Loucy (cell line): ENCODE data around the gene NELFA.

Experiments used
- H2AFZ ChIP-seq: fragments of 200-600 bp; sonication (generic); 2 replicates; pipeline ENCODE4 v1.6.0; 2016; ENCODE audit warnings: antibody characterized with exemption, mild to moderate bottlenecking, low read length, moderate library complexity
- H3F3A ChIP-seq: fragments of 200-600 bp; 2 replicates; pipeline ENCODE4 v1.6.0; 2016; ENCODE audit warnings: antibody characterized with exemption, low read depth, mild to moderate bottlenecking
- H3K27me3 ChIP-seq: fragments of 200-600 bp; sonication (generic); 2 replicates; pipeline ENCODE4 v1.6.1; 2014; ENCODE audit warnings: low read length, mild to moderate bottlenecking; ENCODE audit not compliant: insufficient read depth, poor library complexity, severe bottlenecking
- H3K36me3 ChIP-seq: fragments of 200-600 bp; sonication (generic); 2 replicates; pipeline ENCODE4 v1.6.1; 2016; ENCODE audit warnings: low read length; ENCODE audit not compliant: insufficient read depth
- H3K4me1 ChIP-seq: fragments of 200-600 bp; sonication (generic); 2 replicates; pipeline ENCODE4 v1.5.1; 2014; ENCODE audit warnings: low read length, mild to moderate bottlenecking; ENCODE audit not compliant: insufficient read depth, poor library complexity, severe bottlenecking
- H3K4me2 ChIP-seq: fragments of 200-600 bp; sonication (generic); 2 replicates; pipeline ENCODE4 v1.6.0; 2014; ENCODE audit warnings: antibody characterized with exemption, low read length, low read depth, mild to moderate bottlenecking; ENCODE audit not compliant: poor library complexity, severe bottlenecking
- H3K4me3 ChIP-seq: fragments of 200-600 bp; sonication (generic); 2 replicates; pipeline ENCODE4 v1.5.1; 2014; ENCODE audit warnings: low read length, mild to moderate bottlenecking, mixed read lengths; ENCODE audit not compliant: poor library complexity, severe bottlenecking
- H3K79me2 ChIP-seq: fragments of 200-600 bp; sonication (generic); 2 replicates; pipeline ENCODE4 v1.6.1; 2014; ENCODE audit warnings: low read length; ENCODE audit not compliant: insufficient read depth
- H3K9ac ChIP-seq: fragments of 200-600 bp; sonication (generic); 2 replicates; pipeline ENCODE4 v1.6.0; 2014; ENCODE audit warnings: mild to moderate bottlenecking, low read depth, low read length, moderate library complexity; ENCODE audit not compliant: poor library complexity, severe bottlenecking
- H3K9me2 ChIP-seq: fragments of 200-600 bp; sonication (generic); replicated peaks from 2 replicates; pipeline ENCODE4 v1.6.1; 2016; ENCODE audit warnings: low read depth, low read length, mixed read lengths
- H3K9me3 ChIP-seq: fragments of 200-600 bp; sonication (generic); 2 replicates; pipeline ENCODE4 v1.6.1; 2014; ENCODE audit warnings: mild to moderate bottlenecking, antibody characterized with exemption, low read length, low read depth; ENCODE audit not compliant: insufficient read depth
- H4K20me1 ChIP-seq: fragments of 200-600 bp; sonication (generic); 2 replicates; pipeline ENCODE4 v1.6.0; 2014; ENCODE audit warnings: antibody characterized with exemption, low read length, mild to moderate bottlenecking; ENCODE audit not compliant: insufficient read depth, poor library complexity, severe bottlenecking
- EZH2phosphoT487 ChIP-seq: fragments of 200-600 bp; IDR thresholded peaks from 2 replicates; pipeline ENCODE4 v1.6.1; 2018; ENCODE audit warnings: antibody characterized with exemption, mild to moderate bottlenecking, moderate library complexity, borderline replicate concordance
- TF ChIP-seq, protein P1 (sequence below): fragments of 200-600 bp; sonication (generic); conservative IDR thresholded peaks from 2 replicates; pipeline ENCODE4 v1.5.1; 2014; ENCODE audit warnings: mild to moderate bottlenecking, antibody characterized with exemption, low read length

NELFA gene

DNA sequence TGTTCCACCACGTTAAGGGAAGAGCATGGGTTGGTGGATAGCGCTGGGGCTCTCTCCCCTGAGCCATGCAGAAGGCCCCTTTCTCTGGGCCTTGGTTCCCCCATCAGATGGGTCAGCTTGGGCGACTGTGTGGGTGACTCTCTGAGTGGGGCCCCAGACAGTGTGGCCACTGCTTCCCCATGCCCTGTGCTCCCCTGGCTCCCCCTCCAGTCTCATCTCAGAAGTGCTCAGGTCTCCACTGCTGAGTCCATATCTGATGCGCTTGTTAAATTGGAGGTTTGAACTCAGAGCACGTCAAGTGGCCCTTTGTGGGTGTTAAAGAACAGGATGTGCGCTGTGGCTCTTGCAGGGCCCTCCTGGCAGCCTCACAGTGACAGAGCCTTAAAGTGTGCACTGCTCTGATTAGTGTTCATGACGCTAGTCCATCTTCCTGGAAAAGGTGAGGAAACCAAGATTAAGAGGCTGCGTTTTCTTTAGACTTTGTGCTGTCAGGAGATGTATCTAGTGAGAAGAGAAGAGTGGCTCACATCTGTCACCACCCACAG lies 59.8 kb downstream of the NELFA start:
- H3K4me2 ChIP-seq: no peak overlapping the region
- H3K27me3 ChIP-seq: no peaks in the 10 kb centered on the region
- H3K9ac ChIP-seq: no peak overlapping the region
- H2AFZ ChIP-seq: no peak overlapping the region
- no peaks in the 10 kb centered on the region for H4K20me1 ChIP-seq
- H3K9me2 ChIP-seq: no peaks in the 10 kb centered on the region
- peaks cover 86% of the 10 kb centered on the region; the same call in 1 of the 2 replicates for H3K36me3 ChIP-seq
- no peaks in the 10 kb centered on the region for H3K79me2 ChIP-seq
- TF ChIP-seq, protein P1, sequence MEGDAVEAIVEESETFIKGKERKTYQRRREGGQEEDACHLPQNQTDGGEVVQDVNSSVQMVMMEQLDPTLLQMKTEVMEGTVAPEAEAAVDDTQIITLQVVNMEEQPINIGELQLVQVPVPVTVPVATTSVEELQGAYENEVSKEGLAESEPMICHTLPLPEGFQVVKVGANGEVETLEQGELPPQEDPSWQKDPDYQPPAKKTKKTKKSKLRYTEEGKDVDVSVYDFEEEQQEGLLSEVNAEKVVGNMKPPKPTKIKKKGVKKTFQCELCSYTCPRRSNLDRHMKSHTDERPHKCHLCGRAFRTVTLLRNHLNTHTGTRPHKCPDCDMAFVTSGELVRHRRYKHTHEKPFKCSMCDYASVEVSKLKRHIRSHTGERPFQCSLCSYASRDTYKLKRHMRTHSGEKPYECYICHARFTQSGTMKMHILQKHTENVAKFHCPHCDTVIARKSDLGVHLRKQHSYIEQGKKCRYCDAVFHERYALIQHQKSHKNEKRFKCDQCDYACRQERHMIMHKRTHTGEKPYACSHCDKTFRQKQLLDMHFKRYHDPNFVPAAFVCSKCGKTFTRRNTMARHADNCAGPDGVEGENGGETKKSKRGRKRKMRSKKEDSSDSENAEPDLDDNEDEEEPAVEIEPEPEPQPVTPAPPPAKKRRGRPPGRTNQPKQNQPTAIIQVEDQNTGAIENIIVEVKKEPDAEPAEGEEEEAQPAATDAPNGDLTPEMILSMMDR: no peak
- TF ChIP-seq EZH2phosphoT487: no peak
- no peaks in the 10 kb centered on the region for H3K4me1 ChIP-seq
- H3K4me3 ChIP-seq: no peak overlapping the region
- H3F3A ChIP-seq: no peaks in the 10 kb centered on the region
- no peaks in the 10 kb centered on the region for H3K9me3 ChIP-seq

DNA sequence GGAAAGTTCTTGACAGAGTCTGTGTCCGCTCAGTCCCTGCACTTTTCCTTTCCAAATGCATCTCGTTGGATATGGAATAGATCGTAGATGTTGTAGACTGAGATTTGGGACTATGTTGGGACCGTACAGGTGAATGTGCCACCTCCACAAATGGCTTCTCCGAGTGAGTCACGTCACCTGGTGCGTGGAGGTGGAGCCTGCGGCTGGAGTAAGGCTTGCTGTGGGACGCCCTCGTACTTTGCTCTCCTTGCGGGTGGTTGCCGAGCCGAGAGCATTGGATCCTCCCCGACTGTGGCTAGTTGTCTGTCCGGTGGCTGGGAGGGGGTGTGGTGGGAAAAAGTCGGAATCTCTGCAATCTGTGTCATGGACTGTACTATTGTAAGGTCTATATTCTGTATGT lies 60.5 kb downstream of the NELFA start:
- Histone ChIP-seq H4K20me1 (no peaks in the 10 kb centered on the region), H3K4me2 (no peak overlapping the region), H3K9me2 (no peaks in the 10 kb centered on the region), H3K36me3 (peaks cover 88% of the 10 kb centered on the region; the same call in 1 of the 2 replicates), H2AFZ (no peak overlapping the region), H3F3A (no peaks in the 10 kb centered on the region), H3K79me2 (no peaks in the 10 kb centered on the region), H3K4me1 (no peaks in the 10 kb centered on the region), H3K4me3 (no peak overlapping the region), H3K9me3 (no peaks in the 10 kb centered on the region), H3K27me3 (no peaks in the 10 kb centered on the region), H3K9ac (no peak overlapping the region)
- no peak for TF ChIP-seq EZH2phosphoT487
- TF ChIP-seq, protein P1: no peak

DNA sequence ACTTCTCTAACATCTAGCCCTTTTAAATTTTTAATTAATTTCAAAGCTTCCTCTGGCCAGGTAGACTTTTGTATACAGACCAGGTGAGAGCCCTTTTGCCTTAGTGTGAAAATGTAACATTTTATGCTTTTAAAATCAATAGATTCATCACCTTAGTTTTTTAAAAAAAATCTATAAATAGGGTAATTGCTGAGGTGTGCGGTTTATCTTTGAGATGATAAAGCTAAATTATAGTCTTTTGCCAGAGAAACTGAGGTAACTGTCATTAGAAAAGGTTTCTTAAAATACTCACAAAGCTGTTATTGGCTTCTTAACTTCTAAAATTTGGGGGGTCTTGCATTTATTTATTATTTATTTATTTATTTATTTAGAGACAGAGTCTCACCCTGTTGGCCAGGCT lies 62.9 kb downstream of the NELFA start:
- H3K36me3 ChIP-seq: peaks cover 88% of the 10 kb centered on the region
- no peaks in the 10 kb centered on the region for H3F3A ChIP-seq

More for the DNA sequence above, 62.9 kb downstream of the NELFA start:
- H3K4me3 ChIP-seq: no peak overlapping the region
- no peaks in the 10 kb centered on the region for H3K9me3 ChIP-seq
- H3K4me1 ChIP-seq: no peaks in the 10 kb centered on the region
- H2AFZ ChIP-seq: no peak overlapping the region
- H3K9me2 ChIP-seq: no peaks in the 10 kb centered on the region
- TF ChIP-seq EZH2phosphoT487: no peak
- TF ChIP-seq, protein P1: no peak
- H3K79me2 ChIP-seq: no peaks in the 10 kb centered on the region
- no peak overlapping the region for H3K9ac ChIP-seq
- H3K4me2 ChIP-seq: no peak overlapping the region
- H3K27me3 ChIP-seq: no peaks in the 10 kb centered on the region
- peaks cover 3% of the 10 kb centered on the region for H4K20me1 ChIP-seq
